NCI-H146 treated with DMSO at 0.1 percent for 48 hours (cell line): ENCODE measurements around the gene MLLT3.
A peak's percentile ranks its signal among the peaks of the same experiment; 100 is the strongest.

Experiments
- DNase-seq: peaks from one replicate; lab custom pipeline; 2025; ENCODE audit not compliant: unreplicated experiment; lab: John Stamatoyannopoulos, UW

The MLLT3 gene

GRCh38 chr9:20559231-20559890, 62.9 kb downstream of the MLLT3 start:
- DNase-seq: no peak

- DNase-seq: no peak
Measured at GRCh38 chr9:20558566-20559016, 63.7 kb downstream of the MLLT3 start.

GRCh38 chr9:20557890-20558565, 64.3 kb downstream of the MLLT3 start:
- DNase-seq: no peak

GRCh38 chr9:20557285-20557684, 65.0 kb downstream of the MLLT3 start:
- DNase-seq: no peak

- no peak for DNase-seq
Measured at GRCh38 chr9:20553558-20554149, 68.6 kb downstream of the MLLT3 start.

- DNase-seq: no peak
Measured at GRCh38 chr9:20552874-20553557, 69.3 kb downstream of the MLLT3 start.

- DNase-seq: no peak
Measured at GRCh38 chr9:20551835-20552234, 70.5 kb downstream of the MLLT3 start.

- no peak for DNase-seq
Measured at GRCh38 chr9:20551236-20551635, 71.1 kb downstream of the MLLT3 start.

- DNase-seq: no peak
Measured at GRCh38 chr9:20550326-20550725, 72.0 kb downstream of the MLLT3 start.

GRCh38 chr9:20549053-20549452, 73.2 kb downstream of the MLLT3 start:
- DNase-seq: no peak

GRCh38 chr9:20545023-20545622, 77.2 kb downstream of the MLLT3 start:
- DNase-seq: no peak

GRCh38 chr9:20540169-20540863, 82.0 kb downstream of the MLLT3 start:
- no peak for DNase-seq

- no peak for DNase-seq
Measured at GRCh38 chr9:20538956-20539355, 83.3 kb downstream of the MLLT3 start.

GRCh38 chr9:20538092-20538491, 84.2 kb downstream of the MLLT3 start:
- no peak for DNase-seq

GRCh38 chr9:20537294-20537693, 85.0 kb downstream of the MLLT3 start:
- DNase-seq: no peak

- peak; percentile 90 for DNase-seq
Measured at GRCh38 chr9:20532584-20532983, 89.7 kb downstream of the MLLT3 start.

- DNase-seq: no peak
Measured at GRCh38 chr9:20529837-20530236, 92.5 kb downstream of the MLLT3 start.

GRCh38 chr9:20528253-20528652, 94.0 kb downstream of the MLLT3 start:
- DNase-seq: no peak

- DNase-seq: no peak
Measured at GRCh38 chr9:20526500-20527319, 95.6 kb downstream of the MLLT3 start.

GRCh38 chr9:20524776-20525175, 97.5 kb downstream of the MLLT3 start:
- DNase-seq: no peak
